ENCODE measurements around the gene CCDC138.

The CCDC138 gene

GRCh38 chr2:108911807-108912628 is 125.4 kb downstream of the CCDC138 start:
- TF ChIP-seq POLR2AphosphoS5 (IDR thresholded peaks at IDR 0.05; ENCODE audit: low read depth, low read length), result no peak
- TF ChIP-seq POLR2A (IDR thresholded peaks at IDR 0.05; ENCODE audit: low read depth, low read length), result no peak
- no peak for TF ChIP-seq TAF1 (IDR thresholded peaks at IDR 0.05; ENCODE audit: borderline replicate concordance, low read depth, low read length)
- FAIRE-seq (no peak), DNase-seq (ENCODE audit: insufficient read length) (no peak)

GRCh38 chr2:108912629-108912902 is 126.0 kb downstream of the CCDC138 start:
- TF ChIP-seq POLR2AphosphoS5 (IDR thresholded peaks at IDR 0.05; ENCODE audit: low read depth, low read length), result no peak
- TF ChIP-seq TAF1 (IDR thresholded peaks at IDR 0.05; ENCODE audit: borderline replicate concordance, low read depth, low read length), result no peak
- TF ChIP-seq POLR2A (IDR thresholded peaks at IDR 0.05; ENCODE audit: low read depth, low read length), result no peak
- DNase-seq (ENCODE audit: insufficient read length) (no peak), FAIRE-seq (no peak)

GRCh38 chr2:108916122-108916795 is 129.7 kb downstream of the CCDC138 start:
- TF ChIP-seq POLR2AphosphoS5 (IDR thresholded peaks at IDR 0.05; ENCODE audit: low read depth, low read length) (no peak), POLR2A (IDR thresholded peaks at IDR 0.05; ENCODE audit: low read depth, low read length) (no peak), TAF1 (IDR thresholded peaks at IDR 0.05; ENCODE audit: borderline replicate concordance, low read depth, low read length) (no peak)
- FAIRE-seq, result no peak
- no peak for DNase-seq (ENCODE audit: insufficient read length)

- no peak for FAIRE-seq
- no peak for DNase-seq (ENCODE audit: insufficient read length)
- TF ChIP-seq POLR2AphosphoS5 (IDR thresholded peaks at IDR 0.05; ENCODE audit: low read depth, low read length), result no peak
- no peak for TF ChIP-seq POLR2A (IDR thresholded peaks at IDR 0.05; ENCODE audit: low read depth, low read length)
- TF ChIP-seq TAF1 (IDR thresholded peaks at IDR 0.05; ENCODE audit: borderline replicate concordance, low read depth, low read length), result no peak
Observed at GRCh38 chr2:108916796-108917421, 130.3 kb downstream of the CCDC138 start.

- FAIRE-seq (no peak), DNase-seq (ENCODE audit: insufficient read length) (no peak)
- TF ChIP-seq TAF1 (IDR thresholded peaks at IDR 0.05; ENCODE audit: borderline replicate concordance, low read depth, low read length) (no peak), POLR2AphosphoS5 (IDR thresholded peaks at IDR 0.05; ENCODE audit: low read depth, low read length) (no peak), POLR2A (IDR thresholded peaks at IDR 0.05; ENCODE audit: low read depth, low read length) (no peak)
Observed at GRCh38 chr2:108917526-108917925, 131.0 kb downstream of the CCDC138 start.

GRCh38 chr2:108918156-108918874 is 131.7 kb downstream of the CCDC138 start:
- DNase-seq (ENCODE audit: insufficient read length) (no peak), FAIRE-seq (no peak)
- TF ChIP-seq POLR2A (IDR thresholded peaks at IDR 0.05; ENCODE audit: low read depth, low read length) (no peak), TAF1 (IDR thresholded peaks at IDR 0.05; ENCODE audit: borderline replicate concordance, low read depth, low read length) (no peak), POLR2AphosphoS5 (IDR thresholded peaks at IDR 0.05; ENCODE audit: low read depth, low read length) (no peak)

GRCh38 chr2:108918941-108919341 is 132.4 kb downstream of the CCDC138 start:
- no peak for TF ChIP-seq POLR2AphosphoS5 (IDR thresholded peaks at IDR 0.05; ENCODE audit: low read depth, low read length)
- no peak for TF ChIP-seq POLR2A (IDR thresholded peaks at IDR 0.05; ENCODE audit: low read depth, low read length)
- TF ChIP-seq TAF1 (IDR thresholded peaks at IDR 0.05; ENCODE audit: borderline replicate concordance, low read depth, low read length), result no peak
- no peak for FAIRE-seq
- DNase-seq (ENCODE audit: insufficient read length), result no peak

GRCh38 chr2:108919571-108920373 is 133.2 kb downstream of the CCDC138 start:
- FAIRE-seq, result no peak
- no peak for DNase-seq (ENCODE audit: insufficient read length)
- no peak for TF ChIP-seq TAF1 (IDR thresholded peaks at IDR 0.05; ENCODE audit: borderline replicate concordance, low read depth, low read length)
- TF ChIP-seq POLR2AphosphoS5 (IDR thresholded peaks at IDR 0.05; ENCODE audit: low read depth, low read length), result no peak
- TF ChIP-seq POLR2A (IDR thresholded peaks at IDR 0.05; ENCODE audit: low read depth, low read length), result no peak

- FAIRE-seq (no peak), DNase-seq (ENCODE audit: insufficient read length) (no peak)
- TF ChIP-seq POLR2A (IDR thresholded peaks at IDR 0.05; ENCODE audit: low read depth, low read length) (no peak), POLR2AphosphoS5 (IDR thresholded peaks at IDR 0.05; ENCODE audit: low read depth, low read length) (no peak), TAF1 (IDR thresholded peaks at IDR 0.05; ENCODE audit: borderline replicate concordance, low read depth, low read length) (no peak)
Observed at GRCh38 chr2:108920686-108921085, 134.1 kb downstream of the CCDC138 start.

GRCh38 chr2:108921096-108922030 is 134.8 kb downstream of the CCDC138 start:
- TF ChIP-seq POLR2A (IDR thresholded peaks at IDR 0.05; ENCODE audit: low read depth, low read length) (no peak), POLR2AphosphoS5 (IDR thresholded peaks at IDR 0.05; ENCODE audit: low read depth, low read length) (no peak), TAF1 (IDR thresholded peaks at IDR 0.05; ENCODE audit: borderline replicate concordance, low read depth, low read length) (no peak)
- DNase-seq (ENCODE audit: insufficient read length) (no peak), FAIRE-seq (no peak)
